Fibroblast of lung (primary cell): ENCODE results near the gene PNMA8B. TPM values are rescaled to one million over a fixed set of nuclear protein-coding genes. Genes with fewer than 3 reads are reported as not detected.
A peak's percentile ranks its signal among the peaks of the same experiment; 100 is the strongest.

Experiments
- DNase-seq, 2 donors: peaks; one replicate each; pipeline versions ENCODE4 v3.0.0 to v3.0.0-alpha.2; 2010; ENCODE audit warnings: low read depth in 2 of 2
- H2AFZ ChIP-seq: 2 replicates; pipeline ENCODE4 v1.5.1; 2012; ENCODE audit warnings: low read length, control low read depth, inconsistent platforms
- H3K27ac ChIP-seq: 2 replicates; pipeline ENCODE4 v1.5.1; 2011; ENCODE audit warnings: low read length, control low read depth; ENCODE audit not compliant: insufficient read depth
- H3K27me3 ChIP-seq: 2 replicates; pipeline ENCODE4 v1.5.1; 2011; ENCODE audit warnings: mild to moderate bottlenecking, low read length; ENCODE audit not compliant: control insufficient read depth, insufficient read depth
- H3K36me3 ChIP-seq: 2 replicates; pipeline ENCODE4 v1.5.1; 2011; ENCODE audit warnings: low read length; ENCODE audit not compliant: control insufficient read depth, insufficient read depth
- H3K4me1 ChIP-seq: 2 replicates; pipeline ENCODE4 v1.5.1; 2011; ENCODE audit warnings: low read length; ENCODE audit not compliant: control insufficient read depth, insufficient read depth; ENCODE audit errors: extremely low read depth
- H3K4me2 ChIP-seq: 2 replicates; pipeline ENCODE4 v1.5.1; 2011; ENCODE audit warnings: low read length, control low read depth; ENCODE audit not compliant: insufficient read depth; ENCODE audit errors: extremely low read depth
- H3K4me3 ChIP-seq, 4 experiments: fragments of 200-600 bp in 1 of 4; sonication (generic) in 1 of 4; replicated peaks in 1 of 4; 2 replicates each; pipeline ENCODE4 v1.5.1; 2011 to 2016; ENCODE audit warnings: low read length in 4 of 4, low read depth in 3 of 4, mild to moderate bottlenecking in 3 of 4, control low read depth in 2 of 4, inconsistent platforms in 1 of 4, mixed read lengths in 1 of 4; ENCODE audit not compliant: insufficient read depth in 1 of 4; ENCODE audit errors: control extremely low read depth in 1 of 4
- H3K79me2 ChIP-seq: 2 replicates; pipeline ENCODE4 v1.5.1; 2012; ENCODE audit warnings: mild to moderate bottlenecking, low read length, inconsistent platforms; ENCODE audit not compliant: control insufficient read depth, insufficient read depth
- H3K9ac ChIP-seq: 2 replicates; pipeline ENCODE4 v1.5.1; 2011; ENCODE audit warnings: mild to moderate bottlenecking, low read length, control low read depth; ENCODE audit not compliant: insufficient read depth
- H3K9me3 ChIP-seq: 2 replicates; pipeline ENCODE4 v1.5.1; 2012; ENCODE audit warnings: low read depth, low read length; ENCODE audit not compliant: control insufficient read depth, insufficient read depth
- H4K20me1 ChIP-seq: 2 replicates; pipeline ENCODE4 v1.5.1; 2011; ENCODE audit warnings: low read length; ENCODE audit not compliant: control insufficient read depth, insufficient read depth; ENCODE audit errors: extremely low read depth
- CTCF ChIP-seq, 2 donors: IDR thresholded peaks in 1 of 2; conservative IDR thresholded peaks in 1 of 2; 1 replicate in 1 of 2; 2 replicates in 1 of 2; pipeline ENCODE4 v1.5.1; 2011 to 2012; ENCODE audit warnings: low read length in 2 of 2, control low read depth in 1 of 2, inconsistent platforms in 1 of 2, low read depth in 1 of 2, mild to moderate bottlenecking in 1 of 2
- EZH2 ChIP-seq: IDR thresholded peaks from 2 replicates; pipeline ENCODE4 v1.5.1; 2012; ENCODE audit warnings: low read length, control low read depth, mild to moderate bottlenecking; ENCODE audit errors: missing control alignments
- polyA plus RNA-seq, 2 donors: library from polyadenylated mRNA; depleted of rRNA in 1 of 2; stranded (reverse) in 1 of 2; unstranded in 1 of 2; fragments of >200 nt; gene quantifications; 2 replicates each; pipeline ENCODE4 v1.2.1, GENCODE V29; 2011 to 2012; ENCODE audit warnings: missing spikeins in 1 of 2
- total RNA-seq: library from RNA; depleted of rRNA; stranded (reverse); fragments of >200 nt; gene quantifications from 2 replicates; pipeline ENCODE4 v1.2.1, GENCODE V29; 2014

Gene PNMA8B
- total and polyA plus RNA-seq, 2 donors (not counting 1 experiment from before 2014, with no cell fraction given) = 0.14 to 1.7 TPM

- peak overlapping the region; percentile 35 for H3K4me2 ChIP-seq
- peak overlapping the region in 2 of 4 experiments; percentile 10 to 51 for H3K4me3 ChIP-seq
- no peaks in the 10 kb centered on the region for H3K4me1 ChIP-seq
- no peak overlapping the region for H3K9ac ChIP-seq
- no peaks in the 10 kb centered on the region for H3K79me2 ChIP-seq
- H2AFZ ChIP-seq = no peak overlapping the region
- DNase-seq = no peak
- no peaks in the 10 kb centered on the region for H4K20me1 ChIP-seq
- H3K27ac ChIP-seq = no peak overlapping the region
- TF ChIP-seq EZH2 (no peak), CTCF (conservative IDR thresholded peaks at IDR 0.05 in 1 of 2, IDR thresholded peaks at IDR 0.05 in 1 of 2; ENCODE audit: low read depth in 1 of 2, low read length in 2 of 2) (no peak)
- no peaks in the 10 kb centered on the region for H3K36me3 ChIP-seq
- H3K9me3 ChIP-seq = no peaks in the 10 kb centered on the region
- H3K27me3 ChIP-seq = peaks cover 15% of the 10 kb centered on the region
Measured at GRCh38 chr19:46494941-46495785, 504 bp downstream of the PNMA8B start.

- Histone ChIP-seq H3K27ac (no peak overlapping the region), H2AFZ (no peak overlapping the region), H3K9me3 (no peaks in the 10 kb centered on the region), H4K20me1 (no peaks in the 10 kb centered on the region), H3K79me2 (no peaks in the 10 kb centered on the region), H3K4me1 (peaks cover 2% of the 10 kb centered on the region), H3K4me2 (no peak overlapping the region), H3K36me3 (no peaks in the 10 kb centered on the region), H3K4me3 (no peak overlapping the region), H3K9ac (no peak overlapping the region), H3K27me3 (peaks cover 15% of the 10 kb centered on the region)
- DNase-seq = no peak
- TF ChIP-seq EZH2 (no peak), CTCF (conservative IDR thresholded peaks at IDR 0.05 in 1 of 2, IDR thresholded peaks at IDR 0.05 in 1 of 2; ENCODE audit: low read depth in 1 of 2, low read length in 2 of 2) (no peak)
Measured at GRCh38 chr19:46494146-46494940, 1.3 kb downstream of the PNMA8B start.
